Measurements from ENCODE around the gene MOV10. TPM values are rescaled to one million over a fixed set of nuclear protein-coding genes. Genes with fewer than 3 reads are reported as not detected.

MOV10 gene
- total and polyA plus RNA-seq, 9 of the 15 experiments (the other 6 are each of a cell fraction or from before 2014, with no cell fraction given), result 16.7 to 105 (median 49.5) TPM

DNA sequence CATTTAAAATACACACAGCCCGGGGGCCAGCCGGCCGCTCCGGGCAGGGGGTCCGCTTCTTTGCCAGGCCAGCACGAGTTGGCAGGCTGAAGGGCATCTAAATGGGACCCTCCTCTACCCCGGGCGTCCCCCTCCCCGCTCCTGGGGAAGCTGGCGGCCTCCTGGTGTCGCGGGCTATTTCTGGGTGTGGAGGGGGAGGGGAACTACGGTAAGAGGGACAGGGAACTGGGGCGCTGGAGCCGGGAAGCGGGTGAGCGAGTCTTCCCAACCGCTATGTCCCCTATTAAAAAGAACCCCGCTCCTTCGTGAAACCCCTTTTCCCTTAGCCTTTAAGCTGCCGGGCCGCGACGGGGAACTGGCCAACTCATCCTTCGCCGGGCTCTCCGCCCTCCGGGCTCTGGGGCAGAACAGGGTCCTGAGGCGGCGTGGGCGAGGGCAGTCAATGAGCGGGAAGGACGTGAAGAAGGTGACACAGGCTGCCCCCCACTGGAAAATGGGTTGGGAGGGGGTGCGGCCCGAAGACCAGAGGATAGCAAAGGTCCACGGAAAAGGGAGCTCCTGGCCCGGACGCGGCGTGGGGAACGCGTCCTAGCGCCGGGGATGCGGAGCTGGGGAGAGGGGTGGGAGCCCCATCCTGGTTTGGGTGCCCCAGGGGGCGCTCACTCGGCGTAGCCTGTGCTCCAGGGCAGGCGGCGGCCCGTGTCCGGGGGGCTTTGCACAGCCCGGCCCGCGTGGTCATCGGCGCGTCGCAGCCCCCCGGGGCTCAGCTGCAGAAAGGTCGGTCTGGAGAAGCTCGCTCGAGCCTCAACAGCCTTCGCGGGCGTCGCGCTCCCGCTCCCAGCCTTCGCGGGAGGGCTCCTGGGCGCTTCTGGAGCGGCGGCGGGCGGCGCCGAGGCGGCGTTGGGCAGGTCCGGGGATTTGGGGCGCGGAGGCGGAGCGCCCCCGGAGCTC lies 40.1 kb downstream of the MOV10 start (continued):
- no peak for TF ChIP-seq RBM25 (IDR thresholded peaks at IDR 0.05; ENCODE audit: low read depth, low read length, severe bottlenecking)
- TF ChIP-seq RAD51 (IDR thresholded peaks at IDR 0.05; ENCODE audit: borderline replicate concordance, low read depth), result no peak
- no peak for TF ChIP-seq SMARCE1 (IDR thresholded peaks at IDR 0.05)
- TF ChIP-seq TCF7L2 (IDR thresholded peaks at IDR 0.05; ENCODE audit: low read depth, low read length), result no peak
- TF ChIP-seq LCOR (CRISPR knock-in tag; IDR thresholded peaks at IDR 0.05), result no peak
- TF ChIP-seq, protein P1, sequence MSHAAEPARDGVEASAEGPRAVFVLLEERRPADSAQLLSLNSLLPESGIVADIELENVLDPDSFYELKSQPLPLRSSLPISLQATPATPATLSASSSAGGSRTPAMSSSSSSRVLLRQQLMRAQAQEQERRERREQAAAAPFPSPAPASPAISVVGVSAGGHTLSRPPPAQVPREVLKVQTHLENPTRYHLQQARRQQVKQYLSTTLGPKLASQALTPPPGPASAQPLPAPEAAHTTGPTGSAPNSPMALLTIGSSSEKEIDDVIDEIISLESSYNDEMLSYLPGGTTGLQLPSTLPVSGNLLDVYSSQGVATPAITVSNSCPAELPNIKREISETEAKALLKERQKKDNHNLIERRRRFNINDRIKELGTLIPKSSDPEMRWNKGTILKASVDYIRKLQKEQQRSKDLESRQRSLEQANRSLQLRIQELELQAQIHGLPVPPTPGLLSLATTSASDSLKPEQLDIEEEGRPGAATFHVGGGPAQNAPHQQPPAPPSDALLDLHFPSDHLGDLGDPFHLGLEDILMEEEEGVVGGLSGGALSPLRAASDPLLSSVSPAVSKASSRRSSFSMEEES (CRISPR knock-in tag; IDR thresholded peaks at IDR 0.05), result no peak
- TF ChIP-seq IRF9 (tag; IDR thresholded peaks at IDR 0.05), result no peak
- TF ChIP-seq, protein P2, sequence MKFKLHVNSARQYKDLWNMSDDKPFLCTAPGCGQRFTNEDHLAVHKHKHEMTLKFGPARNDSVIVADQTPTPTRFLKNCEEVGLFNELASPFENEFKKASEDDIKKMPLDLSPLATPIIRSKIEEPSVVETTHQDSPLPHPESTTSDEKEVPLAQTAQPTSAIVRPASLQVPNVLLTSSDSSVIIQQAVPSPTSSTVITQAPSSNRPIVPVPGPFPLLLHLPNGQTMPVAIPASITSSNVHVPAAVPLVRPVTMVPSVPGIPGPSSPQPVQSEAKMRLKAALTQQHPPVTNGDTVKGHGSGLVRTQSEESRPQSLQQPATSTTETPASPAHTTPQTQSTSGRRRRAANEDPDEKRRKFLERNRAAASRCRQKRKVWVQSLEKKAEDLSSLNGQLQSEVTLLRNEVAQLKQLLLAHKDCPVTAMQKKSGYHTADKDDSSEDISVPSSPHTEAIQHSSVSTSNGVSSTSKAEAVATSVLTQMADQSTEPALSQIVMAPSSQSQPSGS (CRISPR knock-in tag; IDR thresholded peaks at IDR 0.05), result no peak
- no peak for TF ChIP-seq STAT5B (CRISPR knock-in tag; IDR thresholded peaks at IDR 0.05)
- TF ChIP-seq ZNF586 (CRISPR knock-in tag; conservative IDR thresholded peaks at IDR 0.05), result no peak
- TF ChIP-seq ZNF740 (CRISPR knock-in tag; IDR thresholded peaks at IDR 0.05), result 0 out of 2 replicates have a peak, but pooled peaks have one; percentile 22
- TF ChIP-seq ZNF740 (tag; IDR thresholded peaks at IDR 0.05), result no peak
- TF ChIP-seq ZNF561 (CRISPR knock-in tag; conservative IDR thresholded peaks at IDR 0.05), result no peak
- TF ChIP-seq, protein P3, sequence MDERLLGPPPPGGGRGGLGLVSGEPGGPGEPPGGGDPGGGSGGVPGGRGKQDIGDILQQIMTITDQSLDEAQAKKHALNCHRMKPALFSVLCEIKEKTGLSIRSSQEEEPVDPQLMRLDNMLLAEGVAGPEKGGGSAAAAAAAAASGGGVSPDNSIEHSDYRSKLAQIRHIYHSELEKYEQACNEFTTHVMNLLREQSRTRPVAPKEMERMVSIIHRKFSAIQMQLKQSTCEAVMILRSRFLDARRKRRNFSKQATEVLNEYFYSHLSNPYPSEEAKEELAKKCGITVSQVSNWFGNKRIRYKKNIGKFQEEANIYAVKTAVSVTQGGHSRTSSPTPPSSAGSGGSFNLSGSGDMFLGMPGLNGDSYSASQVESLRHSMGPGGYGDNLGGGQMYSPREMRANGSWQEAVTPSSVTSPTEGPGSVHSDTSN (CRISPR knock-in tag; IDR thresholded peaks at IDR 0.05; ENCODE audit: low read depth), result no peak
- TF ChIP-seq, protein P3 (tag; conservative IDR thresholded peaks at IDR 0.05; ENCODE audit: low read depth), result no peak
- TF ChIP-seq ZNF239 (CRISPR knock-in tag; IDR thresholded peaks at IDR 0.05), result no peak
- no peak for TF ChIP-seq ZNF311 (CRISPR knock-in tag; IDR thresholded peaks at IDR 0.05)
- TF ChIP-seq FOS (IDR thresholded peaks at IDR 0.05; ENCODE audit: extremely low read depth, insufficient read length), result no peak
- TF ChIP-seq ZNF511 (CRISPR knock-in tag; IDR thresholded peaks at IDR 0.05), result no peak
